BLaER1 (cell line): ENCODE results near the gene TMEM140.
A peak's percentile ranks its signal among the peaks of the same experiment; 100 is the strongest.
"Not testable (repeated sequence)": the region's sequence is repeated elsewhere in the genome, so short reads cannot be mapped to it uniquely, and the experiment has no call there.

Source experiments
- H3K27ac ChIP-seq: shearing (Covaris generic); formaldehyde crosslinking; 2 replicates; pipeline ENCODE4 v1.8.1; 2022
- H3K27me3 ChIP-seq: shearing (Covaris generic); formaldehyde crosslinking; 2 replicates; pipeline ENCODE4 v1.8.1; 2022
- H3K36me3 ChIP-seq: shearing (Covaris generic); formaldehyde crosslinking; 2 replicates; pipeline ENCODE4 v1.8.1; 2022
- H3K4me1 ChIP-seq: shearing (Covaris generic); formaldehyde crosslinking; 2 replicates; pipeline ENCODE4 v1.8.1; 2022
- H3K4me2 ChIP-seq: shearing (Covaris generic); formaldehyde crosslinking; 2 replicates; pipeline ENCODE4 v1.8.1; 2022
- H3K4me3 ChIP-seq: shearing (Covaris generic); formaldehyde crosslinking; 2 replicates; pipeline ENCODE4 v1.8.1; 2022
- H3K9ac ChIP-seq: shearing (Covaris generic); formaldehyde crosslinking; 2 replicates; pipeline ENCODE4 v1.8.1; 2022
- H3K9me3 ChIP-seq: shearing (Covaris generic); formaldehyde crosslinking; 2 replicates; pipeline ENCODE4 v1.8.1; 2022
- H4K20me1 ChIP-seq: shearing (Covaris generic); formaldehyde crosslinking; 2 replicates; pipeline ENCODE4 v1.8.1; 2022
- Cebpa-rat ChIP-seq: shearing (Covaris generic); IDR thresholded peaks from 2 replicates; pipeline ENCODE4 v1.8.1; 2022

Gene TMEM140

GRCh38 chr7:135165862-135166261 lies 18.0 kb downstream of the TMEM140 start:
- no peak for TF ChIP-seq Cebpa-rat
- peaks cover 38% of the 10 kb centered on the region for H3K4me1 ChIP-seq
- H3K36me3 ChIP-seq, result peaks cover 76% of the 10 kb centered on the region

GRCh38 chr7:135166338-135166990 lies 18.6 kb downstream of the TMEM140 start:
- Histone ChIP-seq H3K4me1 (peaks cover 37% of the 10 kb centered on the region), H3K4me2 (no peak overlapping the region), H4K20me1 (no peaks in the 10 kb centered on the region), H3K27me3 (no peaks in the 10 kb centered on the region), H3K27ac (no peak overlapping the region), H3K9ac (no peak overlapping the region), H3K4me3 (no peak overlapping the region), H3K9me3 (peaks cover 23% of the 10 kb centered on the region), H3K36me3 (peaks cover 75% of the 10 kb centered on the region)
- TF ChIP-seq Cebpa-rat, result no peak

More at GRCh38 chr7:135165862-135166261, 18.0 kb downstream of the TMEM140 start:
- no peak overlapping the region for H3K27ac ChIP-seq
- H3K4me3 ChIP-seq, result no peak overlapping the region
- no peaks in the 10 kb centered on the region for H3K27me3 ChIP-seq
- no peaks in the 10 kb centered on the region for H4K20me1 ChIP-seq
- H3K4me2 ChIP-seq, result no peak overlapping the region
- H3K9ac ChIP-seq, result no peak overlapping the region
- H3K9me3 ChIP-seq, result peaks cover 23% of the 10 kb centered on the region

GRCh38 chr7:135167365-135167917 lies 19.6 kb downstream of the TMEM140 start:
- no peak overlapping the region for H3K27ac ChIP-seq
- no peak overlapping the region for H3K9ac ChIP-seq
- no peaks in the 10 kb centered on the region for H3K27me3 ChIP-seq
- peak overlapping the region; percentile 30 for H3K4me2 ChIP-seq
- H3K9me3 ChIP-seq, result peaks cover 14% of the 10 kb centered on the region
- peaks cover 37% of the 10 kb centered on the region for H3K4me1 ChIP-seq
- peaks cover 65% of the 10 kb centered on the region for H3K36me3 ChIP-seq
- no peak for TF ChIP-seq Cebpa-rat
- H3K4me3 ChIP-seq, result no peak overlapping the region
- no peaks in the 10 kb centered on the region for H4K20me1 ChIP-seq

- Histone ChIP-seq H4K20me1 (no peaks in the 10 kb centered on the region), H3K9me3 (peaks cover 8% of the 10 kb centered on the region; the same call in 1 of the 2 replicates), H3K4me3 (no peak overlapping the region), H3K4me1 (peaks cover 37% of the 10 kb centered on the region), H3K9ac (no peak overlapping the region), H3K27me3 (no peaks in the 10 kb centered on the region), H3K27ac (no peak overlapping the region), H3K36me3 (peaks cover 59% of the 10 kb centered on the region), H3K4me2 (peak overlapping the region; percentile 91)
- TF ChIP-seq Cebpa-rat, result no peak
These were observed 20.1 kb downstream of the TMEM140 start for GRCh38 chr7:135168001-135168400.

- no peaks in the 10 kb centered on the region for H3K27me3 ChIP-seq
- peak overlapping the region; percentile 86; the same call in 1 of the 2 replicates for H3K4me3 ChIP-seq
- peaks cover 53% of the 10 kb centered on the region for H3K36me3 ChIP-seq
- H4K20me1 ChIP-seq, result no peaks in the 10 kb centered on the region
- H3K4me1 ChIP-seq, result peaks cover 37% of the 10 kb centered on the region
- no peak for TF ChIP-seq Cebpa-rat
- peak overlapping the region; percentile 91 for H3K4me2 ChIP-seq
- H3K9me3 ChIP-seq, result 0 out of 2 replicates have a peak, but pooled peaks cover 2% of the 10 kb centered on the region
- no peak overlapping the region for H3K27ac ChIP-seq
- no peak overlapping the region; the same call in 1 of the 2 replicates for H3K9ac ChIP-seq
These were observed 20.7 kb downstream of the TMEM140 start for GRCh38 chr7:135168489-135169140.

GRCh38 chr7:135169141-135169963 lies 21.5 kb downstream of the TMEM140 start:
- H3K4me3 ChIP-seq, result peak overlapping the region; percentile 86
- no peaks in the 10 kb centered on the region for H3K9me3 ChIP-seq
- peak overlapping the region; percentile 98 for H3K27ac ChIP-seq
- no peak for TF ChIP-seq Cebpa-rat
- no peaks in the 10 kb centered on the region for H3K27me3 ChIP-seq
- H3K9ac ChIP-seq, result peak overlapping the region; percentile 97
- H3K36me3 ChIP-seq, result peaks cover 46% of the 10 kb centered on the region
- peaks cover 37% of the 10 kb centered on the region for H3K4me1 ChIP-seq
- no peaks in the 10 kb centered on the region for H4K20me1 ChIP-seq
- peak overlapping the region; percentile 91 for H3K4me2 ChIP-seq

- Histone ChIP-seq H3K27me3 (no peaks in the 10 kb centered on the region), H3K4me2 (peak overlapping the region; percentile 91), H4K20me1 (no peaks in the 10 kb centered on the region), H3K9me3 (no peaks in the 10 kb centered on the region), H3K4me1 (peaks cover 37% of the 10 kb centered on the region), H3K27ac (peak overlapping the region; percentile 98), H3K9ac (peak overlapping the region; percentile 97), H3K36me3 (peaks cover 40% of the 10 kb centered on the region), H3K4me3 (peak overlapping the region; percentile 86)
- no peak for TF ChIP-seq Cebpa-rat
These were observed 22.0 kb downstream of the TMEM140 start for GRCh38 chr7:135169964-135170273.

- TF ChIP-seq Cebpa-rat, result no peak
- peak within 1 kb of the TSS; percentile 91 for H3K4me2 ChIP-seq
- peak within 1 kb of the TSS; percentile 98 for H3K27ac ChIP-seq
- H4K20me1 ChIP-seq, result no peaks in the 10 kb centered on the region
- no peaks in the 10 kb centered on the region for H3K27me3 ChIP-seq
- peaks cover 35% of the 10 kb centered on the region for H3K36me3 ChIP-seq
- no peaks in the 10 kb centered on the region for H3K9me3 ChIP-seq
- peak within 1 kb of the TSS; percentile 97 for H3K9ac ChIP-seq
- H3K4me3 ChIP-seq, result peak within 1 kb of the TSS; percentile 86
- H3K4me1 ChIP-seq, result peaks cover 37% of the 10 kb centered on the region
These were observed 22.6 kb downstream of the TMEM140 start, which contains the start of gene CYREN for GRCh38 chr7:135170274-135170997. Gene CYREN (minus strand): TSS chr7:135170707. CDS start chr7:135168922, 1,785 bp downstream.

GRCh38 chr7:135170998-135171481 lies 23.2 kb downstream of the TMEM140 start:
- Histone ChIP-seq H3K27ac (peak overlapping the region; percentile 98), H3K4me2 (peak overlapping the region; percentile 91), H3K9ac (peak overlapping the region; percentile 97), H3K4me1 (peaks cover 37% of the 10 kb centered on the region), H3K36me3 (peaks cover 29% of the 10 kb centered on the region), H3K4me3 (peak overlapping the region; percentile 86)
- not testable (repeated sequence) for H3K9me3 ChIP-seq, H3K27me3 ChIP-seq, H4K20me1 ChIP-seq

- Histone ChIP-seq H3K27ac (peak overlapping the region; percentile 98), H3K36me3 (peaks cover 22% of the 10 kb centered on the region), H3K4me1 (peaks cover 37% of the 10 kb centered on the region), H3K9ac (peak overlapping the region; percentile 97; the same call in 1 of the 2 replicates), H3K4me2 (peak overlapping the region; percentile 91), H3K4me3 (peak overlapping the region; percentile 86; the same call in 1 of the 2 replicates)
- not testable (repeated sequence) for H3K9me3 ChIP-seq, H3K27me3 ChIP-seq, H4K20me1 ChIP-seq
These were observed 23.9 kb downstream of the TMEM140 start for GRCh38 chr7:135171581-135172291.

- H3K4me2 ChIP-seq, H3K27ac ChIP-seq: not testable (repeated sequence)
These were observed 26.0 kb downstream of the TMEM140 start for GRCh38 chr7:135173916-135174315.

More at GRCh38 chr7:135173916-135174315, 26.0 kb downstream of the TMEM140 start:
- peaks cover 21% of the 10 kb centered on the region for H3K4me1 ChIP-seq
- not testable (repeated sequence) for H3K9me3 ChIP-seq, H3K9ac ChIP-seq, H3K27me3 ChIP-seq, H3K4me3 ChIP-seq, H4K20me1 ChIP-seq, H3K36me3 ChIP-seq
